Spleen (tissue), 11 donors: ENCODE data around the gene CKM. TPM values are rescaled to one million over a fixed set of nuclear protein-coding genes. Genes with fewer than 3 reads are reported as not detected.
A peak's percentile ranks its signal among the peaks of the same experiment; 100 is the strongest.

Experiments
- DNase-seq: peaks from one replicate; pipeline ENCODE4 v3.0.0-alpha.2; 2020
- H3K27ac ChIP-seq, 8 donors: fragments of 200-600 bp; sonication (generic) in 7 of 8; 1 replicate in 4 of 8; 2 replicates in 4 of 8; pipeline versions ENCODE4 v1.5.0 to v1.8.0; 2016 to 2021; ENCODE audit warnings: inconsistent platforms in 4 of 8, mild to moderate bottlenecking in 4 of 8, moderate library complexity in 1 of 8
- H3K27me3 ChIP-seq, 7 donors: fragments of 200-600 bp; sonication (generic) in 6 of 7; replicated peaks in 1 of 7; 1 replicate in 4 of 7; 2 replicates in 3 of 7; pipeline versions ENCODE4 v1.5.0 to v1.8.0; 2016 to 2021; ENCODE audit warnings: inconsistent platforms in 3 of 7, mild to moderate bottlenecking in 1 of 7
- H3K36me3 ChIP-seq, 6 donors: fragments of 200-600 bp; sonication (generic) in 5 of 6; 1 replicate in 4 of 6; 2 replicates in 2 of 6; pipeline versions ENCODE4 v1.5.0 to v1.8.0; 2016 to 2021; ENCODE audit warnings: inconsistent platforms in 2 of 6
- H3K4me1 ChIP-seq, 6 donors: fragments of 200-600 bp; sonication (generic) in 5 of 6; 1 replicate in 3 of 6; 2 replicates in 3 of 6; pipeline versions ENCODE4 v1.5.0 to v1.8.0; 2016 to 2021; ENCODE audit warnings: inconsistent platforms in 3 of 6
- H3K4me3 ChIP-seq, 8 donors: fragments of 200-600 bp; sonication (generic) in 7 of 8; 1 replicate in 4 of 8; 2 replicates in 4 of 8; pipeline versions ENCODE4 v1.5.0 to v1.8.0; 2016 to 2021; ENCODE audit warnings: inconsistent platforms in 4 of 8, mild to moderate bottlenecking in 4 of 8, moderate library complexity in 2 of 8
- H3K9me3 ChIP-seq, 8 donors: fragments of 200-600 bp; sonication (generic) in 7 of 8; 1 replicate in 4 of 8; 2 replicates in 4 of 8; pipeline versions ENCODE4 v1.5.0 to v1.8.0; 2016 to 2021; ENCODE audit warnings: inconsistent platforms in 4 of 8
- POLR2A ChIP-seq, 3 donors: fragments of 450-650 bp; IDR thresholded peaks; one replicate each; pipeline ENCODE4 v1.5.1; 2017; ENCODE audit warnings: antibody characterized with exemption in 3 of 3, mild to moderate bottlenecking in 1 of 3
- POLR2AphosphoS5 ChIP-seq, 3 donors: sonication (generic); formaldehyde crosslinking; IDR thresholded peaks; one replicate each; pipeline ENCODE4 v1.5.1; 2017; ENCODE audit warnings: antibody characterized with exemption in 3 of 3
- WGBS, 5 donors: extraction: QIAGEN DNeasy Blood & Tissue Kit in 3 of 5; methylation state at CpG; one replicate each; pipeline versions ENCODE4 v1.1.5 to v1.1.7; 2013 to 2018; 5-methylcytosine and 5-hydroxymethylcytosine counted together
- intact Hi-C: fragments of 100-400 bp; cut with DNase I; formaldehyde crosslinking; loops from one replicate; pipeline ENCODE4 v1.15.0; 2023; ENCODE audit warnings: low total_unique reads
- polyA plus RNA-seq, 3 donors: library from polyadenylated mRNA; stranded (reverse); fragments of 200-250 nt; gene quantifications; one replicate each; pipeline ENCODE4 v1.2.1, GENCODE V29; 2013
- total RNA-seq, 7 donors: library from RNA; depleted of rRNA in 3 of 7; stranded (reverse); fragments of >200 nt in 3 of 7; fragmentation: NEBNext Ultra II Directional in 4 of 7; extraction: Animal tissue kit (Norgen Biotek cat#: 25700) in 4 of 7; gene quantifications; one replicate each; pipeline versions ENCODE4 v1.1.0 to v1.2.1, GENCODE V29; 2016 to 2021
- TF ChIP-seq, protein P1 (sequence below), 11 experiments: fragments of 200-600 bp in 7 of 11; fragments of 450-650 bp in 4 of 11; sonication (generic) in 4 of 11; IDR thresholded peaks in 8 of 11; conservative IDR thresholded peaks in 3 of 11; 1 replicate in 7 of 11; 2 replicates in 4 of 11; pipeline versions ENCODE4 v1.4.0 to v1.8.0; 2016 to 2021; ENCODE audit warnings: antibody characterized with exemption in 11 of 11, inconsistent platforms in 4 of 11, mild to moderate bottlenecking in 1 of 11
- donor health status: healthy with polysubstance abuse.
- donor health status: DM: no; HTN: no; CAD: no; lungs with moderate emphysema.
- donor health status: DM: no; HTN: no; CAD: no.
- donor health status: Bipolar disorder and iron deficiency.
- donor health status: healthy.
- donor health status: DM: no; HTN: no; CAD: no.
- donor health status: DM: yes; HTN: yes; CAD: no.

Gene CKM
- total and polyA plus RNA-seq, 10 donors = 0.29 to 4.4 (median 0.62) TPM; not detected in 6

DNA sequence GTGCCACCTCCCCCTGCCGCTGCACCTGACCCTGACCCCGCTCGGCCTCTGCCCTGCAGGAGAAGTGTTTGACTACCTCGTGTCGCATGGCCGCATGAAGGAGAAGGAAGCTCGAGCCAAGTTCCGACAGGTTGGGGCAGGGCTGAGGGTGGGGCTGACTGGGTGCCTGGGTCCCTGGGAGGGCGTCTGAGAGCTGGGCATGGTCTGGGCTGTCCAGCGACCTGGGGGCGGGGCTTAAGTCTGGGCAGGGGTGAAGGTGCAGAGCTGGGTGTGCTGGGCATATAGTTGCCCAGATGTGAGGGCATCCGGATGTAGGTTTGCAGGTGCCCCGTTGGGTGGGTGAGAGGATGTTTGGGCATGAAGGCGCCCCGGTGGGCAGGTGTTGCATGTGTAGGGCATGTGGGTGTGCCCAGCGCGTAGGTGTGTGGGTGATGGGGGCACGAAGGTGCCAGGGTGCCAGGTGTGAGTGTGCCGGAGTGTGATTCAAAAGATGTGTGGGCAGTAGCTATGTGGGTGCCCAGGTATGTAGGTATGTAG lies 57.8 kb downstream of the CKM start:
- intact Hi-C loops = no loop called here
- peak in 1 of 3 donors; percentile 16 for TF ChIP-seq POLR2AphosphoS5 (IDR thresholded peaks at IDR 0.05)
- no peak for TF ChIP-seq POLR2A (IDR thresholded peaks at IDR 0.05)
- TF ChIP-seq, protein P1, sequence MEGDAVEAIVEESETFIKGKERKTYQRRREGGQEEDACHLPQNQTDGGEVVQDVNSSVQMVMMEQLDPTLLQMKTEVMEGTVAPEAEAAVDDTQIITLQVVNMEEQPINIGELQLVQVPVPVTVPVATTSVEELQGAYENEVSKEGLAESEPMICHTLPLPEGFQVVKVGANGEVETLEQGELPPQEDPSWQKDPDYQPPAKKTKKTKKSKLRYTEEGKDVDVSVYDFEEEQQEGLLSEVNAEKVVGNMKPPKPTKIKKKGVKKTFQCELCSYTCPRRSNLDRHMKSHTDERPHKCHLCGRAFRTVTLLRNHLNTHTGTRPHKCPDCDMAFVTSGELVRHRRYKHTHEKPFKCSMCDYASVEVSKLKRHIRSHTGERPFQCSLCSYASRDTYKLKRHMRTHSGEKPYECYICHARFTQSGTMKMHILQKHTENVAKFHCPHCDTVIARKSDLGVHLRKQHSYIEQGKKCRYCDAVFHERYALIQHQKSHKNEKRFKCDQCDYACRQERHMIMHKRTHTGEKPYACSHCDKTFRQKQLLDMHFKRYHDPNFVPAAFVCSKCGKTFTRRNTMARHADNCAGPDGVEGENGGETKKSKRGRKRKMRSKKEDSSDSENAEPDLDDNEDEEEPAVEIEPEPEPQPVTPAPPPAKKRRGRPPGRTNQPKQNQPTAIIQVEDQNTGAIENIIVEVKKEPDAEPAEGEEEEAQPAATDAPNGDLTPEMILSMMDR (IDR thresholded peaks at IDR 0.05 in 8 of 11, conservative IDR thresholded peaks at IDR 0.05 in 3 of 11) = no peak
- Histone ChIP-seq H3K9me3 (no peaks in the 10 kb centered on the region), H3K27me3 (no peaks in the 10 kb centered on the region), H3K36me3 (peaks cover 0 to 84% (median 11%) of the 10 kb centered on the region in 6 donors), H3K4me1 (no peaks in the 10 kb centered on the region), H3K4me3 (no peak overlapping the region), H3K27ac (no peak overlapping the region)
- no peak for DNase-seq
- 91 to 96% (median 92%) methylated on average over 19 of the region's 19 CpGs for WGBS, 5 donors

DNA sequence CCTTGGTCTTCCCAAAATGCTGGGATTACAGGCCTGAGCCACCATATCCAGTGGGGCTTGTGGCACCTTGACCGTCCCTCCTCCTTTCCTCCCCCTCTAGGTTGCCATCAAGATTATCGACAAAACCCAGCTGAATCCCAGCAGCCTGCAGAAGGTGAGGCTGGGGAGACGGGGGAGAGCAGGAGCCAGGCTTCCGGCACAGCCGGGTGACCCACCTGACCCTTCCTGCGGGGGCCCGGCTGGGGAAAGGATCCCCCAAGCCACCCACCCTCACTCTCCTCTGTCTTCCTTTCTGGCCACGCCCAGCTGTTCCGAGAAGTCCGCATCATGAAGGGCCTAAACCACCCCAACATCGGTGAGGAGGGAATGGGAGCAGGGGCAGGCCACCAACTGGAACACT lies 59.7 kb downstream of the CKM start:
- Histone ChIP-seq H3K9me3 (no peaks in the 10 kb centered on the region), H3K27ac (no peak overlapping the region), H3K36me3 (peaks cover 0 to 82% (median 6%) of the 10 kb centered on the region in 6 donors), H3K27me3 (no peaks in the 10 kb centered on the region), H3K4me1 (no peaks in the 10 kb centered on the region), H3K4me3 (no peak overlapping the region)
- DNase-seq = no peak
- WGBS, 5 donors = 90 to 95% (median 93%) methylated on average over 7 to 11 of the region's 11 CpGs
- TF ChIP-seq POLR2AphosphoS5 (IDR thresholded peaks at IDR 0.05) (no peak), POLR2A (IDR thresholded peaks at IDR 0.05) (no peak)
- TF ChIP-seq, protein P1 (IDR thresholded peaks at IDR 0.05 in 8 of 11, conservative IDR thresholded peaks at IDR 0.05 in 3 of 11) = no peak
- intact Hi-C loops = no loop called here

DNA sequence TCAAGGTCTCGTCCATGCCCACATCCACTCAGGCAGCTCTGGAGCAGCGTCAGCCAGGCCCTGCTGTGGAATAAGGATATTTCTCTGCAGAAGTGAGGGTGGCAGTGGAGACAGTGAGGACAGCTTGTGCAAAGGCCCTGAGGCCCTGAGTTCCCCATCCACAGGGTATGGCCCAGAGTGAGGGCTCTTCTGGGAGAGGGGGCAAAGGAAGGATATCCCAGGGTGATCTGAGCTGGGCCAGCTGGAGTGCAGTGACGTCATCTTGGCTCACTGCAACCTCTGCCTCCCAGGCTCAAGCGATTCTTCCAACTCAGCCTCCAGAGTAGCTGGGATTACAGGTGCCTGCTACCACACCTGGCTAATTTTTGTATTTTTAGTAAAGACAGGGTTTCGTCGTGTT lies 60.1 kb downstream of the CKM start:
- Histone ChIP-seq H3K9me3 (no peaks in the 10 kb centered on the region), H3K4me1 (no peaks in the 10 kb centered on the region), H3K36me3 (peaks cover 0 to 78% (median 6%) of the 10 kb centered on the region in 6 donors), H3K27me3 (no peaks in the 10 kb centered on the region), H3K4me3 (no peak overlapping the region), H3K27ac (no peak overlapping the region)
- no peak for DNase-seq
- 88 to 97% (median 91%) methylated on average over 5 to 6 of the region's 6 CpGs for WGBS, 5 donors
- TF ChIP-seq, protein P1 (IDR thresholded peaks at IDR 0.05 in 8 of 11, conservative IDR thresholded peaks at IDR 0.05 in 3 of 11) = no peak
- TF ChIP-seq POLR2AphosphoS5 (IDR thresholded peaks at IDR 0.05) = no peak
- intact Hi-C loops = no loop called here

DNA sequence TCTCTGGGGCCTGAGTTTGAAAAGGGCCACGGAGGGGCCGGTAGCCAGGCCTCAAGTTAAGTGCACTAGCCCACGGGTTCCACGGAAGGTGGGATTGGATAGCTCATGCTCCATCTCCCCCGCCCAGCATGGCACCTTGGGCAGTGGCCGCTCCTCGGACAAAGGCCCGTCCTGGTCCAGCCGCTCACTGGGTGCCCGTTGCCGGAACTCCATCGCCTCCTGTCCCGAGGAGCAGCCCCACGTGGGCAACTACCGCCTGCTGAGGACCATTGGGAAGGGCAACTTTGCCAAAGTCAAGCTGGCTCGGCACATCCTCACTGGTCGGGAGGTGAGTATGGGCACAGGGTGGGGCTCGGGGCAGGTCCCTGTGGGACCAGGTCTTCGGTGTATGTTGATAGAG lies 63.8 kb downstream of the CKM start:
- intact Hi-C loops = no loop called here
- WGBS, 5 donors = 91 to 95% (median 95%) methylated on average over 11 to 19 of the region's 19 CpGs

More for the DNA sequence above, 63.8 kb downstream of the CKM start:
- TF ChIP-seq POLR2AphosphoS5 (IDR thresholded peaks at IDR 0.05) = no peak
- TF ChIP-seq, protein P1 (IDR thresholded peaks at IDR 0.05 in 8 of 11, conservative IDR thresholded peaks at IDR 0.05 in 3 of 11) = no peak
- no peak for TF ChIP-seq POLR2A (IDR thresholded peaks at IDR 0.05)
- peaks cover 0 to 41% (median 0%) of the 10 kb centered on the region in 6 donors for H3K36me3 ChIP-seq
- peaks cover 0 to 35% (median 16%) of the 10 kb centered on the region in 6 donors for H3K4me1 ChIP-seq
- H3K9me3 ChIP-seq = no peaks in the 10 kb centered on the region
- no peak for DNase-seq
- no peak overlapping the region for H3K27ac ChIP-seq
- no peaks in the 10 kb centered on the region for H3K27me3 ChIP-seq
- H3K4me3 ChIP-seq = no peak overlapping the region
